Keratinocyte (primary cell): ENCODE data around the gene SLC13A5. TPM values are rescaled to one million over a fixed set of nuclear protein-coding genes. Genes with fewer than 3 reads are reported as not detected.

ENCODE experiments used
- DNase-seq: peaks from one replicate; pipeline ENCODE4 v3.0.0-alpha.2; 2011; ENCODE audit warnings: low read depth, missing footprints, low spot score
- FAIRE-seq: peaks from 2 replicates; lab custom pipeline; 2011; peaks lifted over from hg19 to GRCh38; lab: Jason Lieb, UNC
- H2AFZ ChIP-seq: 2 replicates; pipeline ENCODE4 v1.6.0; 2012; ENCODE audit warnings: low read length, control low read depth, inconsistent platforms; ENCODE audit not compliant: control insufficient read depth
- H3K27ac ChIP-seq: 2 replicates; pipeline ENCODE4 v1.5.1; 2011; ENCODE audit warnings: low read length; ENCODE audit not compliant: control insufficient read depth, insufficient read depth
- H3K27me3 ChIP-seq: 3 replicates; pipeline ENCODE4 v1.6.0; 2011; ENCODE audit warnings: low read length; ENCODE audit not compliant: control insufficient read depth, insufficient read depth; ENCODE audit errors: extremely low read depth
- H3K36me3 ChIP-seq, 2 experiments: 2 replicates in 1 of 2; 3 replicates in 1 of 2; pipeline ENCODE4 v1.5.1; 2011; ENCODE audit warnings: low read length in 2 of 2, mild to moderate bottlenecking in 1 of 2; ENCODE audit not compliant: control insufficient read depth in 2 of 2, insufficient read depth in 2 of 2; ENCODE audit errors: extremely low read depth in 1 of 2
- H3K4me1 ChIP-seq: 3 replicates; pipeline ENCODE4 v1.5.1; 2011; ENCODE audit warnings: low read length; ENCODE audit not compliant: control insufficient read depth, insufficient read depth; ENCODE audit errors: extremely low read depth
- H3K4me2 ChIP-seq: 3 replicates; pipeline ENCODE4 v1.6.0; 2011; ENCODE audit warnings: low read depth, low read length; ENCODE audit not compliant: control insufficient read depth, insufficient read depth; ENCODE audit errors: extremely low read depth
- H3K4me3 ChIP-seq, 3 experiments: fragments of 200-600 bp in 1 of 3; sonication (generic) in 1 of 3; 2 replicates in 2 of 3; 3 replicates in 1 of 3; pipeline ENCODE4 v1.5.1; 2011 to 2016; ENCODE audit warnings: low read length in 3 of 3, mild to moderate bottlenecking in 3 of 3, control low read depth in 2 of 3, inconsistent platforms in 1 of 3, low read depth in 1 of 3, mixed read lengths in 1 of 3, mixed run types in 1 of 3, moderate library complexity in 1 of 3; ENCODE audit not compliant: control insufficient read depth in 2 of 3, insufficient read depth in 2 of 3; ENCODE audit errors: extremely low read depth in 1 of 3
- H3K79me2 ChIP-seq: 2 replicates; pipeline ENCODE4 v1.6.0; 2012; ENCODE audit warnings: low read length; ENCODE audit not compliant: control insufficient read depth, insufficient read depth
- H3K9ac ChIP-seq: 3 replicates; pipeline ENCODE4 v1.6.0; 2011; ENCODE audit warnings: low read length; ENCODE audit not compliant: control insufficient read depth, insufficient read depth; ENCODE audit errors: extremely low read depth
- H3K9me1 ChIP-seq: 3 replicates; pipeline ENCODE4 v1.6.0; 2011; ENCODE audit warnings: low read length; ENCODE audit not compliant: control insufficient read depth, insufficient read depth; ENCODE audit errors: extremely low read depth
- H3K9me3 ChIP-seq: 2 replicates; pipeline ENCODE4 v1.5.1; 2012; ENCODE audit warnings: low read depth, low read length; ENCODE audit not compliant: control insufficient read depth
- H4K20me1 ChIP-seq: 3 replicates; pipeline ENCODE4 v1.6.0; 2011; ENCODE audit warnings: low read length; ENCODE audit not compliant: control insufficient read depth, insufficient read depth; ENCODE audit errors: extremely low read depth
- EZH2 ChIP-seq: IDR thresholded peaks from one replicate; pipeline ENCODE4 v1.6.1; 2012; ENCODE audit warnings: inconsistent platforms, mild to moderate bottlenecking, low read length, moderate library complexity
- dilution Hi-C: fragments of 300-500 bp; cut with MboI; formaldehyde crosslinking; loops from one replicate; pipeline ENCODE4 v1.7.0; 2020; ENCODE audit warnings: low sequenced_read_pairs; ENCODE audit not compliant: extremely low pct_ligation_motif_present
- polyA plus RNA-seq, 5 experiments: library from polyadenylated mRNA; depleted of rRNA in 3 of 5; stranded (reverse) in 3 of 5; stranded (forward) in 1 of 5; unstranded in 1 of 5; fragments of >200 nt; gene quantifications; 1 replicate in 1 of 5; 2 replicates in 3 of 5; 3 replicates in 1 of 5; pipeline versions ENCODE4 v1.2.1 to v1.2.3, GENCODE V29; 2011 to 2012; ENCODE audit warnings: missing spikeins in 2 of 5, low read depth in 1 of 5, low replicate concordance in 1 of 5
- TF ChIP-seq, protein P1 (sequence below), 3 experiments: IDR thresholded peaks in 1 of 3; conservative IDR thresholded peaks in 1 of 3; optimal IDR thresholded peaks in 1 of 3; 2 replicates in 2 of 3; 3 replicates in 1 of 3; pipeline versions ENCODE3 to v1.5.1; 2011; ENCODE audit warnings: low read length in 3 of 3, mild to moderate bottlenecking in 3 of 3, moderate library complexity in 2 of 3, control low read depth in 1 of 3, inconsistent platforms in 1 of 3; ENCODE audit not compliant: insufficient read depth in 2 of 3; ENCODE audit errors: extremely low read depth in 1 of 3

The SLC13A5 gene
- polyA plus RNA-seq, 1 donor (not counting 4 experiments of a cell fraction or from before 2014, with no cell fraction given): 0.14 TPM

DNA sequence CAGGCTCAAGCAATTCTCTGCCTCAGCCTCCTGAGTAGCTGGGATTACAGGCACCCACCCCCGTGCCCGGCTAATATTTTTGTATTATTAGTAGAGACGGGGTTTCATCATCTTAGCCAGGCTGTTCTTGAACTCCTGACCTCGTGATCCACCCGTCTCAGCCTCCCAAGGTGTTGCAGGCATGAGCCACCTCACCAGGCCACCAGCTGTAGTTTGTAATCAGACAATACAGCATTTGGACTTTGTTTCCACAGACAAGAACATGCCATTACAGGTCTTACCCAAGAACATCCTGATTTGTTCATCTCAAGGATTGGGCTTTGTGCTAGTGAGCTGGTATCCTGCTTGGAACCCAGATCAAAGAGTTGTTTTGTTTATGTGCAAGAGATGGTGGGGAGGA lies 31.5 kb downstream of the SLC13A5 start:
- H3K79me2 ChIP-seq: no peaks in the 10 kb centered on the region
- H3K4me3 ChIP-seq: no peak overlapping the region
- H3K4me2 ChIP-seq: peak overlapping the region; percentile 22
- peaks cover 17% of the 10 kb centered on the region for H3K4me1 ChIP-seq
- no peaks in the 10 kb centered on the region for H3K36me3 ChIP-seq
- FAIRE-seq (peak; percentile 98), DNase-seq (no peak)
- peak overlapping the region; percentile 16 for H3K27ac ChIP-seq
- no peaks in the 10 kb centered on the region for H3K9me3 ChIP-seq
- H4K20me1 ChIP-seq: no peaks in the 10 kb centered on the region
- no peaks in the 10 kb centered on the region for H3K9me1 ChIP-seq
- H3K27me3 ChIP-seq: no peaks in the 10 kb centered on the region
- dilution Hi-C loops: no loop called here
- TF ChIP-seq, protein P1, sequence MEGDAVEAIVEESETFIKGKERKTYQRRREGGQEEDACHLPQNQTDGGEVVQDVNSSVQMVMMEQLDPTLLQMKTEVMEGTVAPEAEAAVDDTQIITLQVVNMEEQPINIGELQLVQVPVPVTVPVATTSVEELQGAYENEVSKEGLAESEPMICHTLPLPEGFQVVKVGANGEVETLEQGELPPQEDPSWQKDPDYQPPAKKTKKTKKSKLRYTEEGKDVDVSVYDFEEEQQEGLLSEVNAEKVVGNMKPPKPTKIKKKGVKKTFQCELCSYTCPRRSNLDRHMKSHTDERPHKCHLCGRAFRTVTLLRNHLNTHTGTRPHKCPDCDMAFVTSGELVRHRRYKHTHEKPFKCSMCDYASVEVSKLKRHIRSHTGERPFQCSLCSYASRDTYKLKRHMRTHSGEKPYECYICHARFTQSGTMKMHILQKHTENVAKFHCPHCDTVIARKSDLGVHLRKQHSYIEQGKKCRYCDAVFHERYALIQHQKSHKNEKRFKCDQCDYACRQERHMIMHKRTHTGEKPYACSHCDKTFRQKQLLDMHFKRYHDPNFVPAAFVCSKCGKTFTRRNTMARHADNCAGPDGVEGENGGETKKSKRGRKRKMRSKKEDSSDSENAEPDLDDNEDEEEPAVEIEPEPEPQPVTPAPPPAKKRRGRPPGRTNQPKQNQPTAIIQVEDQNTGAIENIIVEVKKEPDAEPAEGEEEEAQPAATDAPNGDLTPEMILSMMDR (optimal IDR thresholded peaks at IDR 0.05 in 1 of 3, IDR thresholded peaks at IDR 0.05 in 1 of 3, conservative IDR thresholded peaks at IDR 0.05 in 1 of 3; ENCODE audit: extremely low read depth in 1 of 3, insufficient read depth in 2 of 3, low read length in 3 of 3): no peak
- no peak for TF ChIP-seq EZH2
- H2AFZ ChIP-seq: no peak overlapping the region
- H3K9ac ChIP-seq: no peak overlapping the region

DNA sequence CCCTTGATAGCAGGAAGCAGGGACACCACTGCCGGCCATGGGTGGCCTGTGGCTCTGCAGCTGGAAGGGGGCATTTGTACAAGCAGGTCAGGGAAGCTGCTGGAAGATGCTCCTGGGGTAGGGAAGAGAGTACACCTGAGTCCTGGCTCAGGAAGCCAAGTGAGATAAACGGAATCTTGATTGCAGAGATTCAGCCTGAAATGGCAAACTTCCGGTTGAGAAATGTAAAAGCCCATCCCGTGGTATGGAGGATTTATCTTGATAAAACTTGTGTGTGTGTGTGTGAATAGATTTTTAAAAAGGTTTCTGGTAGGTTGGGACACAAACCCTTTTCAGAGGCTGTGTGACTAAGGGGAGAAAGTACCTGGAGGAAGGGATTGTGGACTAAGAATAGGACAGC lies 32.0 kb downstream of the SLC13A5 start:
- Histone ChIP-seq H3K9me3 (no peaks in the 10 kb centered on the region), H3K9me1 (no peaks in the 10 kb centered on the region), H3K4me2 (peak overlapping the region; percentile 22), H2AFZ (peak overlapping the region; percentile 27), H3K27ac (peak overlapping the region; percentile 16), H3K9ac (peak overlapping the region; percentile 10), H3K4me3 (no peak overlapping the region), H3K4me1 (peaks cover 17% of the 10 kb centered on the region), H4K20me1 (no peaks in the 10 kb centered on the region), H3K27me3 (no peaks in the 10 kb centered on the region), H3K36me3 (no peaks in the 10 kb centered on the region), H3K79me2 (no peaks in the 10 kb centered on the region)
- TF ChIP-seq, protein P1 (optimal IDR thresholded peaks at IDR 0.05 in 1 of 3, IDR thresholded peaks at IDR 0.05 in 1 of 3, conservative IDR thresholded peaks at IDR 0.05 in 1 of 3; ENCODE audit: extremely low read depth in 1 of 3, insufficient read depth in 2 of 3, low read length in 3 of 3): no peak
- TF ChIP-seq EZH2: no peak
- DNase-seq (no peak), FAIRE-seq (no peak)
- dilution Hi-C loops: no loop called here
